MCF 10A (cell line): ENCODE measurements around the gene TGFBR3. TPM values are rescaled to one million over a fixed set of nuclear protein-coding genes. Genes with fewer than 3 reads are reported as not detected.
A peak's percentile ranks its signal among the peaks of the same experiment; 100 is the strongest.

Source experiments
- BruUV-seq: library from RNA; stranded (reverse); fragments of 400-500 nt; replicated peaks from 2 replicates; lab custom pipeline; 2021; lab: Mats Ljungman, UMichigan
- CTCF ChIA-PET: fragments of 300-600 bp; sonication (Branson Sonifier 250); formaldehyde crosslinking; extraction: SDS; loops from one replicate; lab custom pipeline; 2021; ENCODE audit warnings: antibody characterized with exemption, inconsistent platforms; lab: Yijun Ruan, JAX
- POLR2A ChIA-PET: fragments of 300-600, 350-650 bp; sonication (Branson Sonifier 250); formaldehyde crosslinking; extraction: SDS; loops from one replicate; lab custom pipeline; 2020; ENCODE audit warnings: antibody characterized with exemption, inconsistent platforms; lab: Yijun Ruan, JAX
- DNase-seq: peaks from one replicate; pipeline ENCODE4 v3.0.0-alpha.2; 2018; ENCODE audit not compliant: unreplicated experiment
- H3K27ac Mint-ChIP-seq: one replicate; pipeline ENCODE4 v1.8.0; 2022; ENCODE audit warnings: mild to moderate bottlenecking, low read depth, mixed read lengths; ENCODE audit not compliant: unreplicated experiment
- H3K27me3 Mint-ChIP-seq: one replicate; pipeline ENCODE4 v1.8.0; 2022; ENCODE audit warnings: mixed read lengths; ENCODE audit not compliant: insufficient read depth, unreplicated experiment
- H3K36me3 Mint-ChIP-seq: one replicate; pipeline ENCODE4 v1.8.0; 2022; ENCODE audit warnings: mild to moderate bottlenecking, moderate library complexity, mixed read lengths; ENCODE audit not compliant: insufficient read depth, unreplicated experiment
- H3K4me1 Mint-ChIP-seq: one replicate; pipeline ENCODE4 v1.8.0; 2022; ENCODE audit warnings: mixed read lengths; ENCODE audit not compliant: insufficient read depth, unreplicated experiment
- H3K4me3 Mint-ChIP-seq: one replicate; pipeline ENCODE4 v1.8.0; 2022; ENCODE audit warnings: mild to moderate bottlenecking, moderate library complexity, mixed read lengths; ENCODE audit not compliant: unreplicated experiment
- H3K9me3 Mint-ChIP-seq: one replicate; pipeline ENCODE4 v1.8.0; 2022; ENCODE audit warnings: mixed read lengths; ENCODE audit not compliant: unreplicated experiment
- intact Hi-C: fragments of 100-400 bp; cut with micrococcal nuclease; formaldehyde crosslinking; loops from 2 replicates; pipeline ENCODE4 v1.14.1; 2022
- total RNA-seq: library from RNA; stranded (reverse); gene quantifications from 2 replicates; pipeline ENCODE4 v1.2.3, GENCODE V29; 2022
- TF ChIP-seq, protein P1 (sequence below): fragments of 200-600 bp; IDR thresholded peaks from one replicate; pipeline ENCODE4 v1.8.0; 2022; ENCODE audit warnings: antibody characterized with exemption, mild to moderate bottlenecking; ENCODE audit not compliant: unreplicated experiment

The TGFBR3 gene
- total RNA-seq, 1 experiment from 2014 or later = 12.0 TPM

DNA sequence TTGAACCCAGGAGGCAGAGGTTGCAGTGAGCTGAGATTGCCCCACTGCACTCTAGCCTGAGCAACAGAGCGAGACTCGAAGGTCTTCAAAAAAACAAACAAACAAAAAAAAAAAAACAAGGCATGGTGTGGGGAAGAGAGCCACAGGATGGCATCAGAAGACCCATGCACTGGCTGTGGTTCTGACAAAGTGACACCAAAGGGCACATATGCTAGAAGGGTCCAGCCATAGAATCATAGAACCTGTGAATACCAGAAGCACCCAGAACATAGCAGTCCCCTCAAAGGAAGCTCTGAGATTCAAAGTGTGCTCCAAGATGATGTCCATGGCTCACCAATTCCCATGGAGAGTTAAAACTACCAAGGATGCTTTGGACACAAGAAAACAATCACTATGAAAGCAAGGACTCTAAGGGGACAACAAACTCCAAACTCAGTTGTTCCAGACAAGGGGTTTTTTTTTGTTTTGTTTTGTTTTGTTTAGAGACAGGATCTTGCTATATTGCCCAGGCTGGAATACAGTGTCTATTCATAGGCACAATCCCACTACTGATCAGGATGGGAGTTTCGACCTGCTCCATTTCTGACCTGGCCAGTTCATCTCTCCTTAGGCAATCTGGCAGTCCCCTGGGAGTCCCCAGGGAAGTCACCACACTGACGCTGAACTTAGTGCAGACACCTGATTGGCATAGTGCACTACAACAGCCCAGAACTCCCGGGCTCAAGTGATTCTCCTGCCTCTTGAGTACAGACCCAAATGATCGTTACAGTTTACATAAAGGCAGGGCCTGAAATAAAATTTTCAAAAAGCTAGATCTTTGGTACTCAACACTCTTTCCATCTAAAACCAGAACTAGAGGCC is 56.4 kb downstream of the TGFBR3 start:
- no peaks in the 10 kb centered on the region for H3K27me3 Mint-ChIP-seq
- ChIA-PET POLR2A (interaction anchor here (0.5 to 3.1 kb wide), 5 partner anchors 16 to 763 kb away, joined by 3 to 30 read pairs (median 3); no protein-coding TSS in a partner anchor), CTCF (interaction anchor here (0.6 to 1.8 kb wide), 8 partner anchors 10 to 93 kb away, joined by 3 to 5 read pairs (median 4); no protein-coding TSS in a partner anchor)
- no peak overlapping the region for H3K4me3 Mint-ChIP-seq
- no peak for DNase-seq
- TF ChIP-seq, protein P1, sequence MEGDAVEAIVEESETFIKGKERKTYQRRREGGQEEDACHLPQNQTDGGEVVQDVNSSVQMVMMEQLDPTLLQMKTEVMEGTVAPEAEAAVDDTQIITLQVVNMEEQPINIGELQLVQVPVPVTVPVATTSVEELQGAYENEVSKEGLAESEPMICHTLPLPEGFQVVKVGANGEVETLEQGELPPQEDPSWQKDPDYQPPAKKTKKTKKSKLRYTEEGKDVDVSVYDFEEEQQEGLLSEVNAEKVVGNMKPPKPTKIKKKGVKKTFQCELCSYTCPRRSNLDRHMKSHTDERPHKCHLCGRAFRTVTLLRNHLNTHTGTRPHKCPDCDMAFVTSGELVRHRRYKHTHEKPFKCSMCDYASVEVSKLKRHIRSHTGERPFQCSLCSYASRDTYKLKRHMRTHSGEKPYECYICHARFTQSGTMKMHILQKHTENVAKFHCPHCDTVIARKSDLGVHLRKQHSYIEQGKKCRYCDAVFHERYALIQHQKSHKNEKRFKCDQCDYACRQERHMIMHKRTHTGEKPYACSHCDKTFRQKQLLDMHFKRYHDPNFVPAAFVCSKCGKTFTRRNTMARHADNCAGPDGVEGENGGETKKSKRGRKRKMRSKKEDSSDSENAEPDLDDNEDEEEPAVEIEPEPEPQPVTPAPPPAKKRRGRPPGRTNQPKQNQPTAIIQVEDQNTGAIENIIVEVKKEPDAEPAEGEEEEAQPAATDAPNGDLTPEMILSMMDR = no peak
- no peaks in the 10 kb centered on the region for H3K9me3 Mint-ChIP-seq
- no TSS peak for BruUV-seq
- peaks cover 26% of the 10 kb centered on the region for H3K36me3 Mint-ChIP-seq
- intact Hi-C loops = no loop called here
- peaks cover 30% of the 10 kb centered on the region for H3K4me1 Mint-ChIP-seq
- peak overlapping the region; percentile 87 for H3K27ac Mint-ChIP-seq

DNA sequence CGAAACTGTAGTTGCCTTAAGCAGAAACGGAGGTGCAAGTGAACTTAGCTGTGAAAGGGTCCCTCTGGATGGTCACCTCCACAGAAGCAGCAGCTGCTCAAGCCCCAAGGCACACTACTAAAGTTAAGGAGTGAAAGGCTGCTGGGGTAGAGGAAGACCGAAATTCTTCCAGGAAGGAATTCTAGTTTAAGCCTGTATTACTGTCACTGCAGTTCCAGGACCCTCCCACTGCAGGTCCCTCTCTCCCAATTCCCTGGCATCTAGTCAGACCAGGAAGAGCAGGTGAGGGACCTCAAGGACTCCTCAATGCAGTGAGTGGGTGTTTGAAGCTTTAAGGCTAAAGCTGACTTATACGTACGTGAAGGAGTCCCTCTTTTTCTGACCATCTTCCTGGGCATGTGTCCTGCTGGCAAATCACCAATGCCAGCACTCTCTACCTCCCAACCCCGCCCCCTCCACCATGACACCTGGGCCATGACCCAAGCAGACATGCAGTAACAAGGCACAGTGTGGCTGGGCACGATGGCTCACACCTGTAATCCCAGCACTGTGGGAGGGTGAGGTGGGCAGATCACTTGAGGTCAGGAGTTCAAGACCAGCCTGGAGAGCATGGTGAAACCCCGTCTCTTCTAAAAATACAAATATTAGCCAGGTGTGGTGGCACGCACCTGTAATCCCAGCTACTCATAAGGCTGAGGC is 57.2 kb downstream of the TGFBR3 start:
- DNase-seq = no peak

DNA sequence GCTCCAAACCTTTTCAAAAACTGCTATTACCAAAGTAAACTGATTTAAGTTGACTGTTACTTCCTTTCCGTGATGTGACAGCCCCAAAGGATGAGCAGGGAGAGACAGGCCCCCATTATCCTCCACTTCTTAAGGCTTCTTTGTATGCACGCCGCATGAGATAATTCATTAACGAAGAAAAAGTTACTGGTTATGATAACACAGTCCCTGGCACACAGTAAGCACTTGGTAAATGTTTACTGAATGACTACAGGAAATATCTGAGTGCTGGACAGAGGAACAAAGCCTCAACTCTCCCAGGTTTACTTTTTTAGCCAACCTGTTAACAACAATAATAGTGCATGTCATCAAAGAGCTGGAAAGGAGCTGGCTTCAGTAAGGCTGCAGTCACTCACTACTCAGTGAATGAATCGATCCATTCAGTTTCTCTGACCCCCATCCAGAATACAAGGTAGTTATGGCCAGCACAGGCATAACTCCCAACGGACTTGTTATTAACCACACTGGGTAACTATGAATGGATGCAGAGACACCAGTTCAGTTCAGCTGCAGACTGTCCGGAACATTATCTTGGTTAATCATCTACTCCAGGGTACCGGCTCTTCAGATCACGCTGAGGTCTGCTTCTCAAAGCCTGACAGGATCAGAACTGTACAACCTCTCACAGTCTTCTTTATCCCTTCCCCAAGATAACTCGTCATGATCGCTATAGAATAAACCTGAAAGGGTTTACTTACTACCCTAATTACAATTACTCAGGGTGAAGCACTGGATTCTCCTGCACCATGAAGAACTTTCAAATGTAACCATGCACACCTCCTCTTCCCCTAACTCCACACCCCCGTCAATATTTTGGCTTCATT is 58.3 kb downstream of the TGFBR3 start:
- ChIA-PET CTCF (interaction anchor here (0.5 to 1.6 kb wide), 3 partner anchors 16 to 465 kb away, joined by 4 to 5 read pairs (median 4); no protein-coding TSS in a partner anchor), POLR2A (interaction anchor here (0.7 to 1.0 kb wide), 2 partner anchors 9 to 90 kb away, joined by 3 read pairs; no protein-coding TSS in a partner anchor)
- Mint-ChIP-seq H3K36me3 (peaks cover 18% of the 10 kb centered on the region), H3K4me1 (peaks cover 34% of the 10 kb centered on the region), H3K9me3 (no peaks in the 10 kb centered on the region), H3K4me3 (no peak overlapping the region), H3K27me3 (no peaks in the 10 kb centered on the region), H3K27ac (peak overlapping the region; percentile 19)
- no peak for DNase-seq
- BruUV-seq = no TSS peak
- TF ChIP-seq, protein P1 = no peak
- intact Hi-C loops = no loop called here

More for the DNA sequence above, 57.2 kb downstream of the TGFBR3 start:
- CTCF ChIA-PET = interaction anchor here (1.6 kb wide), 1 partner anchor 93 kb away, joined by 5 read pairs; no protein-coding TSS in a partner anchor
- intact Hi-C loops = no loop called here
- POLR2A ChIA-PET = interaction anchor here (0.6 to 1.0 kb wide), 5 partner anchors 9 to 101 kb away, joined by 3 to 4 read pairs (median 3); no protein-coding TSS in a partner anchor
- BruUV-seq = no TSS peak
- peaks cover 34% of the 10 kb centered on the region for H3K4me1 Mint-ChIP-seq
- no peaks in the 10 kb centered on the region for H3K27me3 Mint-ChIP-seq
- peaks cover 26% of the 10 kb centered on the region for H3K36me3 Mint-ChIP-seq
- no peak overlapping the region for H3K4me3 Mint-ChIP-seq
- H3K27ac Mint-ChIP-seq = no peak overlapping the region
- no peaks in the 10 kb centered on the region for H3K9me3 Mint-ChIP-seq
- TF ChIP-seq, protein P1 = no peak
